HepG2 (cell line): Measurements from ENCODE around the gene ERVMER34-1.

Source experiments
- CEBPG ChIP-seq: IDR thresholded peaks from 2 replicates; pipeline ENCODE4 v1.6.1; 2016
- CTCF ChIP-seq: sonication (generic); formaldehyde crosslinking; IDR thresholded peaks from 2 replicates; pipeline ENCODE4 v1.5.0; 2020; ENCODE audit warnings: mild to moderate bottlenecking, missing genetic modification reagents, moderate library complexity
- MEF2D ChIP-seq: sonication (generic); formaldehyde crosslinking; IDR thresholded peaks from 2 replicates; pipeline ENCODE4 v1.5.1; 2020; ENCODE audit warnings: mild to moderate bottlenecking, missing genetic modification reagents
- SATB2 ChIP-seq: sonication (generic); formaldehyde crosslinking; IDR thresholded peaks from 2 replicates; pipeline ENCODE4 v1.5.0; 2020; ENCODE audit warnings: missing genetic modification reagents
- ZFYVE20 ChIP-seq: sonication (generic); formaldehyde crosslinking; IDR thresholded peaks from 2 replicates; pipeline ENCODE4 v1.8.0; 2023; ENCODE audit warnings: low read depth, mild to moderate bottlenecking, moderate library complexity, missing genetic modification reagents, borderline replicate concordance

DNA sequence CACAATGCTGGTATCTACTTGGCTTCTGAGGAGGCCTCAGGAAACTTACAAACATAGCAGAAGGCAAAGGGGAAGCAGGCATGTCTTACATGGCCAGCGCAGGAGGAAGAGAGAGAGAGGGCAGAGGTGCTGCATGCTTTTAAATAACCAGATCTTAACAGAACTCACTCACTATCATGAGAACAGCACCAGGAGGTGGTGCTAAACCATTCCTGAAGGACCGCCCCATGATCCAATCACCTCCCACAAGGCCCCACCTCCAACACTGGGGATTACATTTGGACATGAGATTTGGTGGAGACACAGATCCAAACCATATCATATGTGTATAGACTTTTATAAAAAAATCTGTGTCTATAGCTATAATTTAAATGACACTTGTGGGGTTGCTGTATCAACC lies 48.6 kb upstream of the ERVMER34-1 start:
- TF ChIP-seq MEF2D (CRISPR knock-in tag): no peak
- no peak for TF ChIP-seq SATB2 (CRISPR knock-in tag)
- TF ChIP-seq CTCF (CRISPR knock-in tag): no peak
- TF ChIP-seq ZFYVE20 (CRISPR knock-in tag): no peak
- TF ChIP-seq CEBPG: no peak
